ENCODE results near the gene FBXW7. TPM values are rescaled to one million over a fixed set of nuclear protein-coding genes. Genes with fewer than 3 reads are reported as not detected.

Gene FBXW7
- total and polyA plus RNA-seq, 4 donors, result 7.6 to 82.1 (median 20.6) TPM

- DNase-seq, result peak in 2 of 3 donors; percentile 3 to 18
- Histone ChIP-seq H3K9me3 (ENCODE audit: control insufficient read depth in 4 of 4, insufficient read depth in 3 of 4, low read length in 3 of 4) (peaks cover 0 to 6% (median 2%) of the 10 kb centered on the region in 4 donors), H3K36me3 (ENCODE audit: control insufficient read depth in 4 of 4, insufficient read depth in 4 of 4, low read length in 4 of 4) (peaks cover 2 to 14% (median 6%) of the 10 kb centered on the region in 4 donors), H3K27me3 (ENCODE audit: control insufficient read depth in 3 of 3, insufficient read depth in 3 of 3, low read length in 2 of 3) (no peaks in the 10 kb centered on the region), H3K4me3 (peak overlapping the region; percentile 68), H3K9ac (ENCODE audit: insufficient read depth in 1 of 2, low read length in 2 of 2) (peak overlapping the region in 1 of 2 donors; percentile 39), H3K4me1 (ENCODE audit: control insufficient read depth in 5 of 5, insufficient read depth in 5 of 5, low read length in 5 of 5) (peaks cover 0 to 32% (median 8%) of the 10 kb centered on the region in 5 donors), H3K27ac (ENCODE audit: low read depth in 1 of 2, low read length in 1 of 2) (peak overlapping the region; percentile 96)
- no peak for TF ChIP-seq CTCF (IDR thresholded peaks at IDR 0.05; ENCODE audit: control extremely low read depth, extremely low read depth)
- WGBS, 2 donors, result 0% methylated on average over 24 to 60 of the region's 60 CpGs
- peak; percentile 6 for ATAC-seq (ENCODE audit: insufficient read depth, low FRiP score)
Measured at GRCh38 chr4:152535360-152535902, 461 bp downstream of the FBXW7 start.

GRCh38 chr4:152534541-152535359 is 1.1 kb downstream of the FBXW7 start:
- DNase-seq, result peak; percentile 38 to 50 (median 43)
- WGBS, 2 donors, result 0 to 1% methylated on average over 34 to 45 of the region's 45 CpGs
- peak overlapping the region; percentile 68 for H3K4me3 ChIP-seq
- no peak for TF ChIP-seq CTCF (IDR thresholded peaks at IDR 0.05; ENCODE audit: control extremely low read depth, extremely low read depth)
- H3K9me3 ChIP-seq (ENCODE audit: control insufficient read depth in 4 of 4, insufficient read depth in 3 of 4, low read length in 3 of 4), result peaks cover 0 to under 1% (median 0%) of the 10 kb centered on the region in 4 donors
- ATAC-seq (ENCODE audit: insufficient read depth, low FRiP score), result no peak
- peak overlapping the region in 1 of 2 donors; percentile 71 for H3K9ac ChIP-seq (ENCODE audit: insufficient read depth in 1 of 2, low read length in 2 of 2)
- peak overlapping the region in 1 of 2 donors; percentile 81 for H3K27ac ChIP-seq (ENCODE audit: low read depth in 1 of 2, low read length in 1 of 2)
- no peaks in the 10 kb centered on the region for H3K27me3 ChIP-seq (ENCODE audit: control insufficient read depth in 3 of 3, insufficient read depth in 3 of 3, low read length in 2 of 3)
- H3K4me1 ChIP-seq (ENCODE audit: control insufficient read depth in 5 of 5, insufficient read depth in 5 of 5, low read length in 5 of 5), result peaks cover 0 to 32% (median 8%) of the 10 kb centered on the region in 5 donors
- peaks cover 2 to 10% (median 4%) of the 10 kb centered on the region in 4 donors for H3K36me3 ChIP-seq (ENCODE audit: control insufficient read depth in 4 of 4, insufficient read depth in 4 of 4, low read length in 4 of 4)

- peak in 1 of 3 donors; percentile 13 for DNase-seq
- TF ChIP-seq CTCF (IDR thresholded peaks at IDR 0.05; ENCODE audit: control extremely low read depth, extremely low read depth), result no peak
- Histone ChIP-seq H3K27ac (ENCODE audit: low read depth in 1 of 2, low read length in 1 of 2) (no peak overlapping the region), H3K9me3 (ENCODE audit: control insufficient read depth in 4 of 4, insufficient read depth in 3 of 4, low read length in 3 of 4) (no peaks in the 10 kb centered on the region), H3K36me3 (ENCODE audit: control insufficient read depth in 4 of 4, insufficient read depth in 4 of 4, low read length in 4 of 4) (peaks cover 0 to 3% (median 0%) of the 10 kb centered on the region in 4 donors), H3K4me1 (ENCODE audit: control insufficient read depth in 5 of 5, insufficient read depth in 5 of 5, low read length in 5 of 5) (peaks cover 0 to 16% (median 8%) of the 10 kb centered on the region in 5 donors), H3K4me3 (no peak overlapping the region), H3K9ac (ENCODE audit: insufficient read depth in 1 of 2, low read length in 2 of 2) (no peak overlapping the region), H3K27me3 (ENCODE audit: control insufficient read depth in 3 of 3, insufficient read depth in 3 of 3, low read length in 2 of 3) (no peaks in the 10 kb centered on the region)
- WGBS, 2 donors, result 74 to 83% methylated on average over 3 of the region's 3 CpGs
- ATAC-seq (ENCODE audit: insufficient read depth, low FRiP score), result no peak
Measured at GRCh38 chr4:152531479-152531878, 4.4 kb downstream of the FBXW7 start.

Data from lung (tissue), 12 donors.